GM19193 (cell line): ENCODE measurements around the gene FLT3LG.

ENCODE experiments used
- POLR2A ChIP-seq: IDR thresholded peaks from 4 replicates; pipeline ENCODE4 v1.6.1; 2011; ENCODE audit not compliant: insufficient read depth, insufficient read length; ENCODE audit errors: extremely low read depth

The FLT3LG gene

DNA sequence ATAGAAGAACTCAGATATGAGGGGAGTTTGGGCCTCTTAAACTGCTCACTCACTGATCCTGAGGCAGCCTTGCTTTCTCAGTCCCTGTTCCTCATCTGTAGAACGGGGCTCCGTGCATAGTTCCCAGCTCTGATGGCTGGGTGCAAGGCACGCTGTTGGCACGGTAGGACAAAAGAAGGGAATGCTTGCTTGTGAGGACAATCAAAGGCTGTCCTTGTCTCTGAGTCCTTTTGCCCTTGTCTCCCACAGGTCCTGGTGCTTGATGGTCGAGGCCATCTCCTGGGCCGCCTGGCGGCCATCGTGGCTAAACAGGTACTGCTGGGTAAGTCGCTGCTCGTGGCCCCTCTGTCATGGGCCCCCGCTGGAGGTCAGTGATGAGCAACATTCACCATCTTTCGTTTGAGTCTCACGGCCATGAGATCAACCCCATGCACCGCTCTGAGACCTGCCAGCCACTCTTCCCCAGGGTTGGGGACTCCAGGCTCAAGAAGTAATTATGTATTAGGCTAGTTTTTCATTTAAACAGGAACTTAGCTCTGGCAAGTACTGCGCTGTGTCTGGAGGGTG lies 15.7 kb downstream of the FLT3LG start:
- TF ChIP-seq POLR2A = peak; percentile 18

DNA sequence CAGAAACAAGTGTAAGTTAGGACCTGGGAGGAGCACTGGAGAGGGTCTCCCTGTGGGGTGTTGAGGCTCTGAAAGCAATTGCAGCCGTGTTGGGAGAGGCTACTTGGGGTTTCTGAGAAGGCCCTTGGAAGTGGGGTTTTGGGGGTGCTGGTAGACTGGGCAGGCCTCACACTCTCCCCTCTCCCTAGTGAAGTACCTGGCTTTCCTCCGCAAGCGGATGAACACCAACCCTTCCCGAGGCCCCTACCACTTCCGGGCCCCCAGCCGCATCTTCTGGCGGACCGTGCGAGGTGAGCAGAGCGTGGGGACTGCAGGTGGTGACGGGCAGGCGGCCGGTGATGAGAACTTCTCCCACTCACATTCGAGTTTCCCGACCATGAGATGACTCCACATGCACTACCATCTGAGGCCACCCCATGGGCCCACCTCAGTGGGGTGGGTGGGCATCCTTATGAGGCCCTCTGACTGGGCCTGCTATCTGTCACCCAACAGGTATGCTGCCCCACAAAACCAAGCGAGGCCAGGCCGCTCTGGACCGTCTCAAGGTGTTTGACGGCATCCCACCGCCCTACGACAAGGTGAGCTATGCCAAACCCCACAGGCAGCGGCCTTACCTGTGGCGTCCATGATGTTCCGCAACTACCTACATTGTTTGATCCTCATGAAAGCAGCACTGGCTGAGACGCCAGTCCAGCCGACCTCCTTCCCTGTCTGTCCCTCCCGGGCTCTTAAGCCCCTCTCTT lies 16.4 kb downstream of the FLT3LG start:
- peak; percentile 52 for TF ChIP-seq POLR2A

- TF ChIP-seq POLR2A = peak; percentile 52
Measured at GRCh38 chr19:49491030-49491803, 17.2 kb downstream of the FLT3LG start.

GRCh38 chr19:49491804-49492572 lies 18.0 kb downstream of the FLT3LG start:
- no peak for TF ChIP-seq POLR2A

DNA sequence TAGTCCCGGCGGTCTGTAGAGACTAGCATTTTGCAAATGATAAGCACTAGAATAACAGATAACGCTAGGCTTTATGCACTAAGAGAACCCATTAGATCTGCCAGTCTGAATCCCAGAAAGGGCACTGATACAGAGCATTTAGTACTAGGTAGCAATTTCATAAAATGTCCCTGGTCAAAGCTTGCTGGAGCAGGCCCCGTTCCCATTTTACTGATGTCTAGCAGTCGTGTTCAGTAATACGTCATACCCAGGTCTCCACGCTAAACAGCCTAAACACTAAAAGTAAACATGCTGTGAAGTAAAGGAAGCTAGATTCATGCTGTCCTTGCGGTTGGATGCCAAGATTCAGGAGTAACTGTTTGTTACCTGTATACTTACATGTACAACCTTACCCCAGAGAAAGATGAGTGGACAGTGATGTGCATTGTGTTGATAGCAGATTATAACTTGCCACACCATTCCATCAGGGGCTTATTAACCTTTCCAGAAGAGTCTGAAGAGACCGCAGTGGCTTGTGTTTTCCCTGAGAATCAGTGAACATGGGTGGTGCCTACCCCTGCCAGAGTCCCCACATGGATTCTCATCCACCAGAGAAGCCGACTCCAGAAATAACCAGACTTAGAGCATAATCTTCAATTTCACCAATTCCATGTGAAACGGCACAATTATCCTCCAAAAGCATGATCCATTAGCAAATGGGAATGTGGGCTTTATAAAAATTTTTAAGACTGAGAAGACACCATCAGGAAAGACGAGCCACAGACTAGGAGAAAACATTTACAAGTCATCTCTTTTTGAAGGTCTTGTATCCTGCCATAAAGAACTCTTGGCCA lies 18.8 kb downstream of the FLT3LG start:
- no peak for TF ChIP-seq POLR2A

GRCh38 chr19:49496574-49497008 lies 22.6 kb downstream of the FLT3LG start:
- no peak for TF ChIP-seq POLR2A

DNA sequence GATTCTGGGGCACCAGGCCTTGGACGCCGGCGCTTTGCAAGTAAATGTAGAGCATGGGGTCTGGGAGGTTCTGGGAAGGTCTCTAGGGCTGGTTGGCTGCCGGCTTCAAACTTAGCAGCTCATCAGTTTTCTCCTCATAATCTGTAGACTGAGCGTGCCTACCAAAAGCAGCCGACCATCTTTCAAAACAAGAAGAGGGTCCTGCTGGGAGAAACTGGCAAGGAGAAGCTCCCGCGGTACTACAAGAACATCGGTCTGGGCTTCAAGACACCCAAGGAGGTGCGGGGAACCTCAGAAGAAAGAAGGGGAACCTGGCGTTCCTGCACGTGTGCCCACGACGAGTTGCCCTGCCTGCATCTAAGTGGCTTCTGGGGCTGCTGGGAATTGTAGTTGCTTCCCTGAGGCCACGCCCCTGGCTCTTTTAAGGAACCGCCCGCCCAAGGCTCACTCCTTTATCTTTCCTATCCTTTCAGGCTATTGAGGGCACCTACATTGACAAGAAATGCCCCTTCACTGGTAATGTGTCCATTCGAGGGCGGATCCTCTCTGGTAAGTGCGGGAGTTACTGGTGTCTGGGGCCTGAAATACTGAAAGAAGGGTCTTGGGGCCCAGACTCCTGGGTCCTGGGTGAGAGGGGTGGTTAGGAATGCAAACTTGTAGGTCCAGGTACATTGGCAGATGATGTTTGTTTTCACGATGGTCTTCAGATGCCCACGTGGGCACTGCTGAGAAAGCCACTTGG lies 23.2 kb downstream of the FLT3LG start:
- peak; percentile 26 for TF ChIP-seq POLR2A

DNA sequence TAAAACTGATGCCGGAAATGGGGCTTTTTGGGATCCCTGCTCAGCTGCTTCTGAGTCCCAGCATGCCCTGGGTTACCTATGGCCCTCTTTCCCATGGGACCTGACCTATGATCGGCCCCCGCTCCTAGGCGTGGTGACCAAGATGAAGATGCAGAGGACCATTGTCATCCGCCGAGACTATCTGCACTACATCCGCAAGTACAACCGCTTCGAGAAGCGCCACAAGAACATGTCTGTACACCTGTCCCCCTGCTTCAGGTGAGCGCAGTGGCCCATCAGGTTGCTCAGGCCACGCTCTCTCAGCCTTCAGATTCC lies 23.7 kb downstream of the FLT3LG start:
- TF ChIP-seq POLR2A = no peak

DNA sequence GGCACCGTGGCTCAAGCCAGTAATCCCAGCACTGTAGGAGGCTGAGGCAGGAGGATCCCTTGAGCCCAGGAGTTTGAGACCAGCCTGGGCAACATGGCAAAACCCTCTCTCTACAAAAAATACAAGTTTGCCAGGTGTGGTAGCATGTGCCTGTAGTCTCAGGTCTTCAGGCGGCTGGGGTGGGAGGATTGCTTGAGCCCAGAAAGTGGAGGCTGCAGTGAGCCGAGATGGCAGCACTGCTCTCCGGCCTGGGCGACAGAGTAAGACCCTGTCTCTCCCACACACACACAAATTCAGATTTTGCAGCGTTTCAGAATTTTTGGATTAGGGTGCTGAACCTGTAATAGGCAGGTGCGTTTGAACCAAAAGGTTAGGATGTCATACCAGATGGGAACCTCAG lies 24.5 kb downstream of the FLT3LG start:
- TF ChIP-seq POLR2A = no peak

GRCh38 chr19:49499030-49499670 lies 25.1 kb downstream of the FLT3LG start:
- TF ChIP-seq POLR2A = peak; percentile 39

- TF ChIP-seq POLR2A = no peak
Measured at GRCh38 chr19:49502866-49503581, 29.0 kb downstream of the FLT3LG start.

GRCh38 chr19:49503582-49503962 lies 29.6 kb downstream of the FLT3LG start:
- no peak for TF ChIP-seq POLR2A
